HT-29 (cell line): ENCODE measurements around the gene ADGRG3. TPM values are rescaled to one million over a fixed set of nuclear protein-coding genes. Genes with fewer than 3 reads are reported as not detected.
"Not testable (repeated sequence)": the region's sequence is repeated elsewhere in the genome, so short reads cannot be mapped to it uniquely, and the experiment has no call there.

Source experiments
- DNase-seq: peaks from one replicate; pipeline ENCODE4 v3.0.0-alpha.2; 2015; ENCODE audit warnings: low spot score
- total RNA-seq: library from RNA; depleted of rRNA; stranded (reverse); fragments of >200 nt; shearing (Covaris generic); gene quantifications from 2 replicates; pipeline ENCODE4 v1.2.3, GENCODE V29; 2014

The ADGRG3 gene
- total RNA-seq, 1 experiment from 2014 or later, result not detected

DNA sequence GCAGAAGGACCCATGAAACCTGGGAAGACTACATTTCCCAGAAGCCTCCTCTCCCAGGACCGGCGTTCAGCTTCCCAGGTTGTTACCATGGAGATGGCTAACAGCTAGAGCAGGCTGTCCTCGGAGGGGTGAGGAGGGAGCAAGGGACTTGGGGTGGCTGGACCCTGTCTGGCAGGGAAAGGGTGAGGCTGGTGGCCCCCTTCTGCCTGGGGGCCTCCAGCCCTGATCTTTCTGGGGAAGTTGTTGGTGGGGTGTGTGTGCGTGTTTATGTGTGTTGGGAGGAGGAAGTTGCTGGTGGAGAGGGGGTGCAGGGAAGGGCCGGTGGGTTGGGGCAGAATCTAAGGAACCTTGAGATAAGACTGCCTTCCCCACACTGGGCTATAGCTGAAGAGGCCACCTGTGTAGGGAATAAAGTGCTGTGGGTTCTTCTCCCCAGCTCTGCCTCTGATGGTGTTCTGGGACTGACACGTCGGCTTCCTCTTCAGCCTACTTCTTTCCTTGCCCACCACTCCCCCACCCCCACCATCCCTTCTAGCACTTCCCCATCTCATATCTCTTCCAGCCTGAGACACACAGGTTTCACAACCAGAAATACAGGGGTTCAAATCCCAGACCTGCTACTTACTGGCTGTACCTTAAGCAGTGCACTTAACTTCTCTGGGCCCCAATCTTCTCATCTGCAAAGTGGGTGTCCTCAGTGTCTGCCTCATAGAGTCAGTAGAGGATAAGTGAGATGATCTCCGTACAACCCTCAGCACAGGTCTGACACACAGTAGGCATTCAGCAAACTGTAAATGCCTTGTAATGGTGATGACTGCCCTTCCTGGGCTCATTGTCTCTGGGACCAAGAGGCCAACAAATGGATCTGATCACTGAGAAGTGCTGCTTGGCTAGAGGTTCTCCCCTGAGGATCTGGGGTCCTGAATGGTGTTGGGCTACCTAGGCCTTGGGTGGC, 26.9 kb downstream of the ADGRG3 start, which contains the start of gene DRC7:
Gene DRC7, plus strand, starts transcription at position 82 of the 955 bp plus-strand sequence. CDS start 3,144 bp downstream, outside the sequence.
- peak; percentile 67 for DNase-seq

- DNase-seq, result no peak
Observed at GRCh38 chr16:57695680-57696069, 27.6 kb downstream of the ADGRG3 start.

GRCh38 chr16:57696240-57696639, 28.1 kb downstream of the ADGRG3 start:
- no peak for DNase-seq

GRCh38 chr16:57697896-57698537, 29.9 kb downstream of the ADGRG3 start:
- DNase-seq, result no peak

- no peak for DNase-seq
Observed at GRCh38 chr16:57698812-57699405, 30.8 kb downstream of the ADGRG3 start.

- no peak for DNase-seq
Observed at GRCh38 chr16:57699481-57699880, 31.4 kb downstream of the ADGRG3 start.

- DNase-seq, result no peak
Observed at GRCh38 chr16:57699899-57700298, 31.8 kb downstream of the ADGRG3 start.

- no peak for DNase-seq
Observed at GRCh38 chr16:57700781-57701551, 32.9 kb downstream of the ADGRG3 start.

DNA sequence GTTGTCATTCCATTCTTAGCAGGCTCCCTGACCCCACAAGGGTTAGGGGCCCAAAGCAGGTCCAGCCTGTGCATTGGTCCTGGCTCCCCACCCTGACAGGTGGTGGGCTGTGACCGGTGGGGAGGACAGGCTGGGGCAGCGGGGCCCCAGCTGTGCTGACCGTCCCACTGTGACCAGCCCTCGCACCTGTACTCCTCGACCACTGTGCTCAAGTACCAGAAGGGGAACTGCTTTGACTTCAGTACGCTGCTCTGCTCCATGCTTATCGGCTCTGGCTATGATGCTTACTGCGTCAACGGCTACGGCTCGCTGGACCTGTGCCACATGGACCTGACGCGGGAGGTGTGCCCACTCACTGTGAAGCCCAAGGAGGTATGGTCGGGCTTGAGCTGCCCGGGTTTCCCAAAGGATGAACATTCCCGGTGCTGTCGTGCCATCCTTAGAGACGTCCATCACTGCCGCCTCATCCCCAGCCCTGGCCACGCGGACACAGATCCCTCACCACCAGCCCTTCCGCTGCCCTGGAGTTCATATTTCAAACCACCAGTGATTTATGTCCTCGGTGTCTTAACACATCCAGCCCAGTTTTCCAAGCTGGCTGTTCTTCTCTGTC, 33.8 kb downstream of the ADGRG3 start:
- DNase-seq, result no peak

- no peak for DNase-seq
Observed at GRCh38 chr16:57703416-57704010, 35.4 kb downstream of the ADGRG3 start.

- DNase-seq, result no peak
Observed at GRCh38 chr16:57704011-57704904, 36.2 kb downstream of the ADGRG3 start.

DNA sequence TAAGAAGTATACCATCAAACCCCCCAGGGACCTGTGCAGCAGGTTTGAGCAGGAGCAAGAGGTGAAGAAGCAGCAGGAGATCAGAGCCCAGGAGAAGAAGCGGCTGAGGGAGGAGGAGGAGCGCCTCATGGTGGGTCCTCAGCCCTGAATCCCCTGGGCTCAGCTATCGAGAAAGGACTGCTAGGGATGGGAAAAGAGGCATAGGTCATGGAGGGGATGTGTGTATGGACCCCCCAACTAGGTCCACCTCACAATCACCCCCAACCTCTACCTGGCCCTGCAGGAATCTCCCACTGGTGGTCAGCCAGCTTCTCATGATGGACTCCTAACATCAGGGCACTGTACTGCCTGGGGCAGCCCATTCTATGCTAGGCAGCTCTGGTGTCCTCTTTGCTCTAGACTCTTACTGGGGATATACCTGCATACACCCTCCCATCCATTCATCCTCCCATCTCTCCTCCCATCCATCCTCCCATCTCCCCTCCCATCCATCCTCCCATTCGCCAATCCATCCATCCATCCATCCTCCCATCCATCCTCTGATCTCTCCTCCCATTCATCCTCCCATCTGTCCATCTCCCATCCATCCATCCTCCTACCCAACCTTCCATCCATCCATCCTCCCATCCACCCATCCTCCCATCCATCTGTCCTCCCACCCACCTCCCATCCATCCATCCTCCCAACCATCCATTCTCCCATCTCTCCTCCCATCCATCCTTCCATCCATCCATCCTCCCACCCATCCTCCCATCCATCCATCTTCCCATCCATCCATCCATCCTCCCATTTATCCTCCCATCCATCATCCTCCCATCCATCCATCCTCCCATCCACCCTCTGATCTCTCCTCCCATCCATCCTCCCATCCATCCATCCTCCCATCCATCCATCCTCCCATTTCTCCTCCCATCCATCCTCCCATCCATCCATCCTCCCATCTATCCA, 37.1 kb downstream of the ADGRG3 start:
- DNase-seq, result no peak

DNA sequence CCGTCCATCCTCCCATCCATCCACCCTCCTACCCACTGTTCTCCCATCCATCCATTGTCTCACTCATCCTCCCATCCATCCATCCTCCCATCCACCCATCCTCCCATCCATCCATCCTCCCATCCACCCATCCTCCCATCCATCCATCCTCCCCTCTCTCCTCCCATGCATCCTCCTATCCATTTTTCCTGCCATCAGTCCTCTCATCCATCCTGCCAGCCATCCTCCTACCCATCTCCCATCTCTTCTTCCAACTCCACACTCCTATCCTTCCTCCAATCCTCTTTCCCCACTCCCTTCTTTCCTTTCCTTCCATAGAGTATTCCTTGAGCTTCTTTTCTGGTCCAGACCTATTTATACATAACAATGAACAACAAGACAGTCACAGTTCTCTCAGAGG, 38.6 kb downstream of the ADGRG3 start:
- DNase-seq, result no peak

DNA sequence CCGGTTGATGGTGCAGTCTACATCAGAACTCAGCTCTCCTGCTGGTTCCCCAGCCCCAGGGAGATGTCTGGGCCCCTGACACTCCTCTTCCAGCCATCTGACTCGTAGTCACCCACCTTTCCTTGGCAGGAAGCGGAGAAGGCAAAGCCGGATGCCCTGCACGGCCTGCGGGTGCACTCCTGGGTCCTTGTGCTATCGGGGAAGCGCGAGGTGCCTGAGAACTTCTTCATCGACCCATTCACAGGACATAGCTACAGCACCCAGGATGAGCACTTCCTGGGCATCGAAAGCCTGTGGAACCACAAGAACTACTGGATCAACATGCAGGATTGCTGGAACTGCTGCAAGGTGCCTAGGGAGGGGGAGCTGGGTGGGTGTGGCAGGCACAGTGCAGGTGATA, 39.2 kb downstream of the ADGRG3 start:
- DNase-seq, result no peak

DNA sequence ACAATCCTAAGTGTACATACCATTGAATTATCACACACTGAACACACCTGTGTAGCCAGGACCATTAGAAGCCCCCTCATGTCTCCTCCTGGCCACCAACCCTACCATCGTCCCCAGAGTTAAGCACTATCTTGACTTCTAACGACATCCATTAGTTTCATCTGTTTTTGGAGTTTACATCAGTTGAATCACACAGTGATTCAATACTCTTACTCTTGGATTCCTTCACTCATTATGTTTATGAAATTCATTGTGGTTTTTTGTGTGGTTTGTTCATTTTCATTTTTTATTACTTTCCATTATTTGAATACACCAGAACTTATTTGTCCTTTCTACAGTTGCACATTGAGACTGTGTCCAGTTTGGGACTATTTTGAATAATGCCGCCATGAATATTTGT, 40.1 kb downstream of the ADGRG3 start:
- DNase-seq, result no peak

DNA sequence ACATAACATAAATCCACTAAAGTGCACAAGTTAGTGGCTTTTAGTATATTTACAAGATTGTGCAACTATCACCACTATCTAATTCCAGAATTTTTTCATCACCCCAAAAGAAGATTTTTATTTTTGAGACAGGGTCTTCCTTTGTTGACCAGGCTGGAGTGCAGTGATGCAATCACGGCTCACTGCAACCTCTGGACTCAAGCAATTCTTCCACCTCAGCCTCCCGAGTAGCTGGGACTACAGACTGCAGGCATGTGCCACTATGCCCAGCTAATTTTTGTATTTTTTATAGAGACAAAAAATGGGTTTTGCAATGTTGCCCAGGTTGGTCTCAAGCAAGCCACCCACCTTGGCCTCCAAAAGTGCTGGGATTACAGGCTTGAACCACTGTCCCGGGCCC, 41.6 kb downstream of the ADGRG3 start:
- no peak for DNase-seq

GRCh38 chr16:57711346-57711745, 43.2 kb downstream of the ADGRG3 start:
- DNase-seq, result no peak

DNA sequence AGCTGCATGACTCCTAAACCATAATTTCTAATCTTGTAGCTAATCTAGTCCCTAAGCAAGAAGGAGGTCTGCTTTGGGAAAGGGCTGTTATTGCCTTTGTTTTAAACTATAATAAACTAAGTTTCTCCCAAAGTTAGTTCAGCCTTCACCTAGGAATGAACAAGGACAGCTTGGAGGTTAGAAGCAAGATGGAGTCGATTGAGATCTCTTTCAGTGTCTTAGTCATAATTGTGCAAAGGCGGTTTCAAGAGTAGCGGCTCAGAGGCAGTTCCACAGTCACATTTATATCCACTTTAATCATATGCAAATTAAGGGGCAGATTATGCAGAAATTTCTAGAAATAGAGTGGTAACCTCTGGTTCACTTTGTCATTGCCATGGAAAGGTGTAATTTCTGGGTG, 43.9 kb downstream of the ADGRG3 start:
- DNase-seq, result no peak

- not testable (repeated sequence) for DNase-seq
Observed at GRCh38 chr16:57712569-57712968, 44.5 kb downstream of the ADGRG3 start.
